Raji (cell line): Measurements from ENCODE around the gene INMT.

ENCODE experiments used
- POLR2A ChIP-seq: IDR thresholded peaks from 2 replicates; pipeline ENCODE4 v1.6.1; 2011; ENCODE audit warnings: low read depth, low read length, control low read depth; ENCODE audit not compliant: insufficient read depth

INMT gene

DNA sequence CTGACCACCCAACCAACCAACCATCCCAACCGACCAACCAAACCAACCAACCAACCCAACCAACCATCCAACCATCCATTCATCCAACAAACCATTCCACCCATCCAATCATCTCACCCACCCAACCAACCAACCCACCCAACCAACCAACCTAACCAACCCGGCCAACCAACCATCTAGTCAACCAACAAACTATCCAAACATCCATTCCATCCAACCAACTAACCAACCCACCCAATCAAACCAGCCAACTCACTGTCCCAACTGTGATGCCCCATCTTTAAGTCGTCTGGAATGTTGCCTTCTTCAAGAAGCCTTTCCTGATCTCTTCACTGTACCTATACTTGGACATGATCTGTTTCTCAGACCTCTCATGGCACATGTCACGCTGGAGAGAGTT, 50.9 kb downstream of the INMT start:
- TF ChIP-seq POLR2A, result no peak

- TF ChIP-seq POLR2A, result no peak
These were observed 52.2 kb downstream of the INMT start for GRCh38 chr7:30804078-30804661.

- TF ChIP-seq POLR2A, result no peak
These were observed 53.3 kb downstream of the INMT start for GRCh38 chr7:30805081-30805691.

DNA sequence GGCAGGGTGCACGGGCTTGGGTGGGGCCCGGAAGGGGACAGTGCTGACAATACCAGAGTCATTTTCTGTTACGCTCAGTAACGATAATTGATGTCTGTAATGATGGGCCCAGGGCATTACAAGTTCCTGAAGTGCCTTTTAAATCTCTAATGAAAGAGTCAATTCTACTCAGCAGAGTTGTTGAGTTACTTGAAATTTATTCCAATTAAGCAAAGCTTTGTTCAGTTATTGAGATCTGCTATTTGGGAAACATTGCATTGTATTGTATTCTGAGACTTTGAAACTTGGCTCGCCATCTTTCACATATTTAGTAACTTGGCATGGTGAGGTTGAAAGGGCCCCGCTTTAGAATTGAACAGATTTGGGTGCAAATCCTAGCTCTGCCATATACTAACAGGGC, 54.0 kb downstream of the INMT start:
- no peak for TF ChIP-seq POLR2A
